H9 (cell line): ENCODE results near the gene TMEM248. TPM values are rescaled to one million over a fixed set of nuclear protein-coding genes. Genes with fewer than 3 reads are reported as not detected.

Experiments
- DNase-seq: peaks from one replicate; pipeline ENCODE4 v3.0.0-alpha.2; 2017
- H2AFZ ChIP-seq: one replicate; pipeline ENCODE4 v1.6.1; 2013; ENCODE audit warnings: mild to moderate bottlenecking, low read length, control low read depth, moderate library complexity
- H2AK5ac ChIP-seq: 2 replicates; pipeline ENCODE4 v1.6.1; 2013; ENCODE audit warnings: low read length, control low read depth, mixed read lengths; ENCODE audit not compliant: insufficient read length
- H2BK120ac ChIP-seq: one replicate; pipeline ENCODE4 v1.6.1; 2013; ENCODE audit warnings: low read depth, mild to moderate bottlenecking, low read length, control low read depth, inconsistent platforms; ENCODE audit not compliant: poor library complexity, severe bottlenecking
- H2BK12ac ChIP-seq: 2 replicates; pipeline ENCODE4 v1.6.1; 2013; ENCODE audit warnings: low read length, control low read depth, mixed read lengths, low read depth; ENCODE audit not compliant: insufficient read length
- H2BK15ac ChIP-seq: 2 replicates; pipeline ENCODE4 v1.6.1; 2013; ENCODE audit warnings: low read depth, low read length, control low read depth
- H2BK20ac ChIP-seq: one replicate; pipeline ENCODE4 v1.6.1; 2013; ENCODE audit warnings: low read depth, mild to moderate bottlenecking, low read length, control low read depth, inconsistent platforms; ENCODE audit not compliant: poor library complexity, severe bottlenecking
- H2BK5ac ChIP-seq: 2 replicates; pipeline ENCODE4 v1.6.1; 2013; ENCODE audit warnings: low read length, control low read depth, mixed read lengths; ENCODE audit not compliant: insufficient read length
- H3K14ac ChIP-seq: 2 replicates; pipeline ENCODE4 v1.6.1; 2013; ENCODE audit warnings: low read length, control low read depth; ENCODE audit not compliant: insufficient read depth
- H3K18ac ChIP-seq: 2 replicates; pipeline ENCODE4 v1.6.1; 2013; ENCODE audit warnings: low read depth, mild to moderate bottlenecking, mixed read lengths, low read length, control low read depth; ENCODE audit not compliant: insufficient read length
- H3K23ac ChIP-seq: 2 replicates; pipeline ENCODE4 v1.6.1; 2013; ENCODE audit warnings: low read length, control low read depth, mixed read lengths, low read depth; ENCODE audit not compliant: insufficient read length
- H3K23me2 ChIP-seq: 2 replicates; pipeline ENCODE4 v1.6.1; 2013; ENCODE audit warnings: low read depth, mild to moderate bottlenecking, mixed read lengths, low read length, control low read depth; ENCODE audit not compliant: insufficient read length, poor library complexity, severe bottlenecking
- H3K27ac ChIP-seq: 2 replicates; pipeline ENCODE4 v1.5.1; 2013; ENCODE audit warnings: low read length, control low read depth, mixed read lengths, low read depth; ENCODE audit not compliant: insufficient read length
- H3K27me3 ChIP-seq: 2 replicates; pipeline ENCODE4 v1.6.1; 2013; ENCODE audit warnings: low read length, control low read depth, inconsistent platforms; ENCODE audit not compliant: insufficient read depth
- H3K4ac ChIP-seq: 2 replicates; pipeline ENCODE4 v1.6.1; 2013; ENCODE audit warnings: low read depth, mild to moderate bottlenecking, control low read depth, inconsistent platforms, low read length, moderate library complexity
- H3K4me1 ChIP-seq: 2 replicates; pipeline ENCODE4 v1.6.1; 2013; ENCODE audit warnings: low read length, control low read depth, inconsistent platforms; ENCODE audit not compliant: insufficient read depth
- H3K4me2 ChIP-seq: 2 replicates; pipeline ENCODE4 v1.6.1; 2013; ENCODE audit warnings: low read length, control low read depth, mixed read lengths; ENCODE audit not compliant: insufficient read length, insufficient read depth
- H3K56ac ChIP-seq: 2 replicates; pipeline ENCODE4 v1.6.1; 2013; ENCODE audit warnings: low read depth, mild to moderate bottlenecking, mixed read lengths, low read length, control low read depth; ENCODE audit not compliant: insufficient read length
- H3K79me1 ChIP-seq: 2 replicates; pipeline ENCODE4 v1.6.1; 2013; ENCODE audit warnings: low read depth, mild to moderate bottlenecking, moderate library complexity, low read length, control low read depth, inconsistent platforms; ENCODE audit not compliant: insufficient read depth, poor library complexity, severe bottlenecking
- H3K79me2 ChIP-seq: 2 replicates; pipeline ENCODE4 v1.6.1; 2013; ENCODE audit warnings: low read length, control low read depth, inconsistent platforms; ENCODE audit not compliant: insufficient read depth
- H3K9ac ChIP-seq: 2 replicates; pipeline ENCODE4 v1.6.1; 2013; ENCODE audit warnings: low read length, control low read depth, mixed read lengths; ENCODE audit not compliant: insufficient read length; ENCODE audit errors: extremely low read depth
- H3K9me3 ChIP-seq: one replicate; pipeline ENCODE4 v1.6.1; 2013; ENCODE audit warnings: low read depth, low read length, inconsistent platforms; ENCODE audit not compliant: control insufficient read depth
- H3T11ph ChIP-seq: one replicate; pipeline ENCODE4 v1.6.1; 2013; ENCODE audit warnings: mild to moderate bottlenecking, low read length, control low read depth, inconsistent platforms
- H4K20me1 ChIP-seq: one replicate; pipeline ENCODE4 v1.6.1; 2013; ENCODE audit not compliant: control insufficient read depth, insufficient read length, insufficient read depth
- H4K5ac ChIP-seq: 2 replicates; pipeline ENCODE4 v1.6.1; 2013; ENCODE audit warnings: low read depth, mild to moderate bottlenecking, mixed read lengths, low read length, control low read depth; ENCODE audit not compliant: insufficient read length
- H4K8ac ChIP-seq: replicated peaks from 2 replicates; pipeline ENCODE4 v1.6.1; 2013; ENCODE audit warnings: low read length, control low read depth, mixed read lengths, low read depth; ENCODE audit not compliant: insufficient read length
- H4K91ac ChIP-seq: 2 replicates; pipeline ENCODE4 v1.6.1; 2013; ENCODE audit warnings: low read depth, mild to moderate bottlenecking, moderate library complexity, mixed read lengths, low read length, control low read depth; ENCODE audit not compliant: insufficient read length
- H3K27ac Mint-ChIP-seq, 3 experiments: 2 replicates in 2 of 3; 3 replicates in 1 of 3; pipeline ENCODE4 v1.8.0; 2020 to 2021; ENCODE audit warnings: mixed read lengths in 3 of 3, mild to moderate bottlenecking in 1 of 3, moderate library complexity in 1 of 3
- H3K27me3 Mint-ChIP-seq: 2 replicates; pipeline ENCODE4 v1.8.0; 2021; ENCODE audit warnings: low read depth, mild to moderate bottlenecking, moderate library complexity, mixed read lengths
- H3K36me3 Mint-ChIP-seq, 3 experiments: 2 replicates in 2 of 3; 3 replicates in 1 of 3; pipeline ENCODE4 v1.8.0; 2020 to 2021; ENCODE audit warnings: low read depth in 3 of 3, mixed read lengths in 3 of 3; ENCODE audit not compliant: insufficient read depth in 1 of 3
- H3K4me1 Mint-ChIP-seq, 2 experiments: 2 replicates each; pipeline ENCODE4 v1.8.0; 2020; ENCODE audit warnings: mixed read lengths in 2 of 2
- H3K4me3 Mint-ChIP-seq, 2 experiments: 2 replicates in 1 of 2; 3 replicates in 1 of 2; pipeline ENCODE4 v1.8.0; 2020 to 2021; ENCODE audit warnings: mild to moderate bottlenecking in 2 of 2, mixed read lengths in 2 of 2, moderate library complexity in 1 of 2
- H3K9me3 Mint-ChIP-seq, 2 experiments: 2 replicates in 1 of 2; 3 replicates in 1 of 2; pipeline ENCODE4 v1.8.0; 2020; ENCODE audit warnings: mild to moderate bottlenecking in 2 of 2, mixed read lengths in 2 of 2, moderate library complexity in 1 of 2
- WGBS: extraction: QIAGEN DNeasy Blood & Tissue Kit; methylation state at CpG from one replicate; pipeline ENCODE4 v1.1.7; 2013; ENCODE audit warnings: missing lambda C conversion rate, low lambda C conversion rate, mixed read lengths; ENCODE audit not compliant: insufficient read length; ENCODE audit errors: extremely low coverage; 5-methylcytosine and 5-hydroxymethylcytosine counted together
- total RNA-seq: library from RNA; stranded (reverse); gene quantifications from 2 replicates; pipeline ENCODE4 v1.2.1, GENCODE V29; 2021
- TF ChIP-seq, protein P1 (sequence below): fragments of 200-600 bp; sonication (generic); conservative IDR thresholded peaks from 3 replicates; pipeline ENCODE4 v1.8.0; 2021; ENCODE audit warnings: antibody characterized with exemption, mild to moderate bottlenecking

TMEM248 gene
- total RNA-seq, 1 experiment from 2014 or later: 74.2 TPM

DNA sequence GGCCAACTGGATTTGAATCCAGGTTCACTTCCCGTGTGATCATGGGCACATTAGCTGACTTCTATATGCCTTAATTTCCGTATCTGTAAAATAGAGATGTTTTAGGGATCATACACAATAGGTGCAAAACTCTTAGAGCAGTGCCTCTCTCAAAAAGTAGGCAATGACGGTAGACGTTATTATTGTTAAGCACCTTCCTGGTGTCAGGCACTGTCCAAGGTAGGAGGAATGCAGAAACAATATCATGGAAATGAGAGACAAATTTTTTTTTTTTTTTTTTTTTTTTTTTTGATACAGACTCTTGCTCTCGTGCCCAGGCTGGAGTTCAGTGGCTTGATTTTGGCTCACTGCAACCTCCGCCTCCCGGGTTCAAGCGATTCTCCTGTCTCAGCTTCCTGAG is 8.1 kb downstream of the TMEM248 start:
- H3K27ac ChIP-seq: no peak overlapping the region
- Mint-ChIP-seq H3K4me1 (peaks cover 19 to 31% of the 10 kb centered on the region in 2 experiments), H3K27me3 (no peaks in the 10 kb centered on the region), H3K27ac (peak overlapping the region in 1 of 3 experiments; percentile 73; a peak in 2 of 7 replicates), H3K36me3 (peaks cover 2 to 19% (median 14%) of the 10 kb centered on the region in 3 experiments; a peak in 6 of 7 replicates), H3K4me3 (no peak overlapping the region), H3K9me3 (no peaks in the 10 kb centered on the region)
- H3K23me2 ChIP-seq: no peaks in the 10 kb centered on the region
- H3K79me1 ChIP-seq: peaks cover 5% of the 10 kb centered on the region
- DNase-seq: no peak
- H3T11ph ChIP-seq: no peak overlapping the region
- peaks cover 2% of the 10 kb centered on the region; the same call in 1 of the 2 replicates for H3K4me1 ChIP-seq
- no peak overlapping the region for H3K4me2 ChIP-seq
- H2BK12ac ChIP-seq: no peak overlapping the region
- no peak overlapping the region for H2AFZ ChIP-seq
- no peak overlapping the region for H2BK120ac ChIP-seq
- no CpG with 5 or more reads among the region's 8 CpGs for WGBS
- H3K79me2 ChIP-seq: peaks cover 30% of the 10 kb centered on the region; the same call in 1 of the 2 replicates
- H3K18ac ChIP-seq: no peak overlapping the region
- no peak overlapping the region for H4K5ac ChIP-seq
- no peak overlapping the region for H3K4ac ChIP-seq
- no peak overlapping the region for H2BK20ac ChIP-seq
- H4K91ac ChIP-seq: no peak overlapping the region
- TF ChIP-seq, protein P1, sequence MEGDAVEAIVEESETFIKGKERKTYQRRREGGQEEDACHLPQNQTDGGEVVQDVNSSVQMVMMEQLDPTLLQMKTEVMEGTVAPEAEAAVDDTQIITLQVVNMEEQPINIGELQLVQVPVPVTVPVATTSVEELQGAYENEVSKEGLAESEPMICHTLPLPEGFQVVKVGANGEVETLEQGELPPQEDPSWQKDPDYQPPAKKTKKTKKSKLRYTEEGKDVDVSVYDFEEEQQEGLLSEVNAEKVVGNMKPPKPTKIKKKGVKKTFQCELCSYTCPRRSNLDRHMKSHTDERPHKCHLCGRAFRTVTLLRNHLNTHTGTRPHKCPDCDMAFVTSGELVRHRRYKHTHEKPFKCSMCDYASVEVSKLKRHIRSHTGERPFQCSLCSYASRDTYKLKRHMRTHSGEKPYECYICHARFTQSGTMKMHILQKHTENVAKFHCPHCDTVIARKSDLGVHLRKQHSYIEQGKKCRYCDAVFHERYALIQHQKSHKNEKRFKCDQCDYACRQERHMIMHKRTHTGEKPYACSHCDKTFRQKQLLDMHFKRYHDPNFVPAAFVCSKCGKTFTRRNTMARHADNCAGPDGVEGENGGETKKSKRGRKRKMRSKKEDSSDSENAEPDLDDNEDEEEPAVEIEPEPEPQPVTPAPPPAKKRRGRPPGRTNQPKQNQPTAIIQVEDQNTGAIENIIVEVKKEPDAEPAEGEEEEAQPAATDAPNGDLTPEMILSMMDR: no peak
- H2AK5ac ChIP-seq: no peak overlapping the region
- H3K9me3 ChIP-seq: no peaks in the 10 kb centered on the region
- no peak overlapping the region for H3K23ac ChIP-seq
- H4K8ac ChIP-seq: no peak overlapping the region
- H3K14ac ChIP-seq: no peak overlapping the region
- H2BK15ac ChIP-seq: no peak overlapping the region
- H4K20me1 ChIP-seq: no peaks in the 10 kb centered on the region
- H2BK5ac ChIP-seq: no peak overlapping the region
- H3K56ac ChIP-seq: no peak overlapping the region
- no peaks in the 10 kb centered on the region for H3K27me3 ChIP-seq
- H3K9ac ChIP-seq: no peak overlapping the region
